Duodenal mucosa (tissue), 2 donors: ENCODE measurements around the gene ADRM1.
A peak's percentile ranks its signal among the peaks of the same experiment; 100 is the strongest.

ENCODE experiments used
- H3K27ac ChIP-seq: one replicate; pipeline ENCODE4 v1.7.0; 2013; ENCODE audit warnings: low read depth, low read length
- H3K27me3 ChIP-seq, 2 donors: one replicate each; pipeline ENCODE4 v1.7.0; 2013; ENCODE audit warnings: low read length in 2 of 2, control low read depth in 1 of 2; ENCODE audit not compliant: insufficient read depth in 2 of 2, control insufficient read depth in 1 of 2
- H3K36me3 ChIP-seq, 2 donors: one replicate each; pipeline ENCODE4 v1.7.0; 2013; ENCODE audit warnings: low read length in 2 of 2, control low read depth in 1 of 2; ENCODE audit not compliant: insufficient read depth in 2 of 2, control insufficient read depth in 1 of 2
- H3K4me1 ChIP-seq, 2 donors: one replicate each; pipeline ENCODE4 v1.7.0; 2013; ENCODE audit warnings: low read length in 2 of 2, control low read depth in 1 of 2; ENCODE audit not compliant: insufficient read depth in 2 of 2, control insufficient read depth in 1 of 2
- H3K4me3 ChIP-seq, 2 donors: one replicate each; pipeline ENCODE4 v1.7.0; 2013; ENCODE audit warnings: low read length in 2 of 2, low read depth in 1 of 2
- H3K9ac ChIP-seq, 2 donors: one replicate each; pipeline ENCODE4 v1.7.0; 2013; ENCODE audit warnings: low read length in 2 of 2, low read depth in 1 of 2
- H3K9me3 ChIP-seq, 2 donors: one replicate each; pipeline ENCODE4 v1.7.0; 2013; ENCODE audit warnings: low read length in 2 of 2, control low read depth in 1 of 2; ENCODE audit not compliant: control insufficient read depth in 1 of 2

ADRM1 gene

DNA sequence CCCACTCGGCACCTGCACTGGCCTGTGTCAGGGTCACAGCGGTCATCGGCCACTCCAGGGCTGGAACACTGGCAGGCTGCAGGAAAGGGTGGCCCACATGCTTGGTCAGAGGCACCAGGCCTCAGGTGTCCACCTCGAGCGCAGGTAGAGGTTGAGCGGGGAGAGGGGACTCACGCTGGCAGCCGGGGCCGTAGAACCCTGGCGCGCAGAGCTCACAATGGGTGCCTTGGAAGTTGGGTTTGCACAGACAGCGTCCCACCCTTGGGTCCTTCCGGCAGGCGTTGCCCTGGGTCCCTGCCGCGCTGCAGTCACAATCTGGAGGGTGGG is 35.5 kb downstream of the ADRM1 start:
- H3K9me3 ChIP-seq = no peaks in the 10 kb centered on the region
- H3K9ac ChIP-seq = no peak overlapping the region
- H3K4me1 ChIP-seq = peaks cover 0 to 10% of the 10 kb centered on the region in 2 donors
- H3K4me3 ChIP-seq = no peak overlapping the region
- peaks cover 0 to 3% of the 10 kb centered on the region in 2 donors for H3K27me3 ChIP-seq
- H3K36me3 ChIP-seq = peaks cover 6 to 15% of the 10 kb centered on the region in 2 donors
- H3K27ac ChIP-seq = no peak overlapping the region

DNA sequence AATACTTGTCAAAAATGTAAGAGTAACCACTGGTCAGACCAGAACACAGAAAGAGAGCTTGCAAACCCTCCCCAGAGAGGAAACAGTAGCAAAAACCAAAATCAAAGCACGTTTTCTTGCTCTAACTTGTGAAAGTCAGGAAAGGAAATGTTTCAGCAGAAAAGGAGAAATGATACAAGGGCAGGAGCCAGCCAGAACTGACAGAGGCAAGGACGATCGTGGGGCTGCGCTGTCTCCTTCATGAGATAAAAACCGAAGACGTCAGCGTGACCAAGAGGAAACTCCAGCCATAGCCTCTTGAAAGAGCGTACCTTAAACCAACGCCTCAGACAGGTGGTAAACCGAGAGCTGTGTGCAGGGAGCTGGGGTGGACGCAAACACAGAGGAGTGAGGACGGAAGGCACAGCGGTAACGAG is 36.9 kb downstream of the ADRM1 start:
- Histone ChIP-seq H3K9me3 (no peaks in the 10 kb centered on the region), H3K27ac (no peak overlapping the region), H3K4me1 (peaks cover 0 to 10% of the 10 kb centered on the region in 2 donors), H3K4me3 (peak overlapping the region in 1 of 2 donors; percentile 2), H3K27me3 (peaks cover 0 to 3% of the 10 kb centered on the region in 2 donors), H3K36me3 (peaks cover 6 to 15% of the 10 kb centered on the region in 2 donors), H3K9ac (no peak overlapping the region)

DNA sequence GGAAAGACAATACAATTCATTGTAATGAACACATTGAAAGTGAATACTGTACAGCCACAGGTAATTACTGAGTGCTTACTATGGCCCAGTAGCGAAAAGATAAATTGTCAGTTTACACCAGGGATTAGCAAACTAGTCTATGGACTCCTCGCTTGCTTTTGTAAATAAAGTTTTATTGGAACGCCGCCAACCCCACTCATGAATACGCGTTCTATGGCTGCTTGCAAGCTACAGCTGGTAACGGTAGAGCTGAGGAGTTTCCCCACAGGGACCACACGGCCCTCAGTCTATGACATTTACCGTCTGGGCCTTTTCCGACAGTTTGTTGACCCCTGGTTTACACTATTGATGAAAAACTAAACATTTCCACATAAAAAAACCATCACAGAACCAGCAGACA is 40.1 kb downstream of the ADRM1 start:
- no peaks in the 10 kb centered on the region for H3K9me3 ChIP-seq
- H3K36me3 ChIP-seq = peaks cover 0 to 4% of the 10 kb centered on the region in 2 donors
- H3K27ac ChIP-seq = no peak overlapping the region
- H3K27me3 ChIP-seq = no peaks in the 10 kb centered on the region
- H3K4me1 ChIP-seq = peaks cover 0 to 3% of the 10 kb centered on the region in 2 donors
- no peak overlapping the region for H3K9ac ChIP-seq
- no peak overlapping the region for H3K4me3 ChIP-seq

DNA sequence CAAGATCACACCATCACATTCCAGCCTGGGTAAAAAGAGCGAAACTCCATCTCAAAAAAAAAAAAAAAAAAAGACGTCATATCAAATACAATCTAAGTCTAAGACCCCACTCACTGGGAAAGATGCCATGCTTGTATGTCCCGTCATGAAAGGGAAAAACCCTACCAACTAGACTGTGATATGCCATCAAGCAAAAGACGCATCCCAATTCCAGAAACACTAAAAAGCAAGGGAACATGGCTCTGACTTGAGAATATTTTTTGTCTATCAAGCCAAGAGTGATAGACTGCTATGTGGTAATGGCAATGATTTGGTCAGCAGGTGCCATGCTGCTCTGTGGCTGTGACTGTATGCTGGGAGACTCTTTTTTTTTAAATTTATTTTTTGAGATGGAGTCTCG is 41.3 kb downstream of the ADRM1 start:
- H3K4me1 ChIP-seq = no peaks in the 10 kb centered on the region
- H3K4me3 ChIP-seq = no peak overlapping the region
- no peaks in the 10 kb centered on the region for H3K36me3 ChIP-seq
- H3K27me3 ChIP-seq = no peaks in the 10 kb centered on the region
- H3K27ac ChIP-seq = no peak overlapping the region
- no peaks in the 10 kb centered on the region for H3K9me3 ChIP-seq
- no peak overlapping the region for H3K9ac ChIP-seq

DNA sequence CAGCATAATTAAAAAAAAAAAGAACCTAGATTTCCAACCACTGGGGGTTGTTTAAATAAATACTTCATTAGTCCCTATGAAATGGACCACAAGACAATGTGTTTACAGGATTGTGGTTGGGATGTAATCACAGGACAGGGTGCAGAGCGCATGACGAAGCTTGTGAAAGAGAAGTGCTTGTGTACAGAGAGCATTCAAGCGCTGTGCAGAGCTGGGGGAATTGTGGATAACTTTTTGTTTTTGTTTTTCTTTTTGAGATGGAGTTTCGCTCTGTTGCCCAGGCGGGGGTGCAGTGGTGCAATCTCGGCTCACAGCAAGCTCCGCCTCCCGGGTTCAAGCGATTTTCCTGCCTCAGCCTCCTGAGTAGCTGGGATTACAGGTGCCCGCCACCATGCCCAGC is 42.0 kb downstream of the ADRM1 start:
- peaks cover 0 to under 1% of the 10 kb centered on the region in 2 donors for H3K4me1 ChIP-seq
- H3K27ac ChIP-seq = no peak overlapping the region
- H3K9me3 ChIP-seq = no peaks in the 10 kb centered on the region
- no peaks in the 10 kb centered on the region for H3K36me3 ChIP-seq
- H3K9ac ChIP-seq = no peak overlapping the region
- no peaks in the 10 kb centered on the region for H3K27me3 ChIP-seq
- no peak overlapping the region for H3K4me3 ChIP-seq

DNA sequence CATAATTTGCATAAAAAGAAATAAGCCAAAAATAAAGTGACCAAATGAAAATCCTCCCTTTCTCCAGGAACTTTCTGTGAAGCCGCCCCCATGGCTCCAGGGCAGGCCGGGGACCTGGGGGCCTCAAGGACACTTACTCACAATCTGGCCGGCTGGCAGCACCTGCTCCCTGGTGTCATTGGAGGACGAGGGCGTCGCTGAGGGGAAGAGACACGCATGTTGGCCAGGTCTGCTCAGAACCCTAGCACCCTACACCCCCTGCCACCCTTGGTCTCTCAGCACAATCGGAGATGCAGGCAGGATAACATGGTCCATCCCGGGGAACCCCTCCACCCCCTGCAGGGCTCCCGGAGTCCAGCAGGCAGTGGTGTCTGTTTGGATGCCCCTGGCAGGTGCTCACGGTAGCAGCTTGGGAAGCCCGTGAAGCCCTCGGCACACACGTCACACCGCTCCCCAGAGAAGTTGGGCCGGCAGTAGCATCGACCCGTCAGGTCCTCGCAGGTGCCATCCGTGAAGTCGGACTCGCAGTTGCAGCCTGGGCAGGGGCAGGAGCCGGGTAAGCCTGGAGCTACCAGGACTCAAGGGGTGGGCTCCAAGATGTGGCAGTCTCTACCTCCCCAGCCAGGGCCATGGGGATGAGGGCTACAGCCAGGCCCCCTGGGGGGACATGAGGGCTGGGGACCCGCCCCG is 43.0 kb downstream of the ADRM1 start:
- no peaks in the 10 kb centered on the region for H3K27me3 ChIP-seq
- H3K27ac ChIP-seq = no peak overlapping the region
- no peak overlapping the region for H3K9ac ChIP-seq
- peaks cover 10% of the 10 kb centered on the region in 2 donors for H3K4me1 ChIP-seq
- no peaks in the 10 kb centered on the region for H3K36me3 ChIP-seq
- H3K9me3 ChIP-seq = no peaks in the 10 kb centered on the region
- no peak overlapping the region for H3K4me3 ChIP-seq

DNA sequence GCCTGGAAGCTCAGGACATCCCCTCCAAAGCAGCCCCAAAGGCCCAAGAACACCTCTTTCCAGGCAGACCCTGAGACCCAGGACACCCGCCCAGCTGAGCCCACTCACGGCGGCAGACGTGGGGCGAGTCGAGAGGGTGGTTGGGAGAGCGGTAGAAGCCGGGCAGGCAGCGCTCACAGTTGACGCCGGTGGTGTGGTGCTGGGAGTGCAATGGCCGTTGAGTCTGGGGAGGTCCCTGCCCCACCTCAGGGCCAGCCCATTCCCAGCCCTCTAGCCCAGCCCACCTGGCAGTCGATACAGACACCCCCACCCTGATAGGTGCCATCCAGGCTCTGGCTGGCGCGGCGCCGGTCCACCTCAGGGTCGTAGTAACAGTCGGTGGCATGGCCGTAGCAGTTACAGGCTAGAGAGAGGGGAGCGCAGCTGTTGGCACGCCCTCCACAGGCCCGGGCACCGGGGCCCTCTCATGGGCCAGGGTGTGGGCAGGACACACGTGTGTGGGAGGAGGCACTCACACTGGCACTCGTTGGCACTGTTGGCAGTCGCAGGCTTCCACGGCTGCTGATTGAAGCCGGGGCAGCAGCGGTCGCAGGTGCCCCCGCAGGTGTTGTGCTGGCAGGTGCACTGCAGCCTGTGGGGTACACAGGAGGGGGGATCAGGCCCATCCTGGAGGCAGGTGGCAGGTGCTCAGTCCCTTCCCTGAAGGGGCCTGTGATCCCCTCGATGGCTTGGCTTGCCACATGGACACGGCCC is 43.8 kb downstream of the ADRM1 start:
- peaks cover 12 to 13% of the 10 kb centered on the region in 2 donors for H3K4me1 ChIP-seq
- H3K4me3 ChIP-seq = no peak overlapping the region
- H3K27me3 ChIP-seq = no peaks in the 10 kb centered on the region
- H3K36me3 ChIP-seq = no peaks in the 10 kb centered on the region
- H3K9me3 ChIP-seq = no peaks in the 10 kb centered on the region
- no peak overlapping the region for H3K27ac ChIP-seq
- no peak overlapping the region for H3K9ac ChIP-seq

DNA sequence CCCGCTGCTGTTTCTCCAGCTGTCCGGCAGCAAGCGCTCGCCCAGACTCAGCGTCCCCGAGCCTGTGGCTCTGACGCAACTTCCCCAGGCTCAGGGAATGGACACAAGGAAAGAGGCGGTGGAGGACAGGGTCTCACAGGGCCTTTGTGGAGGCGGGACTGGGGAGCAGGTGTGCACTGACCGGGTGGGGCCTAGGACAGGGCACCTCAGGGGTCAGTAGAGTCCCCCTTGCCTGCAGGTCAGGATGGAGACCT is 44.3 kb downstream of the ADRM1 start:
- Histone ChIP-seq H3K27ac (no peak overlapping the region), H3K4me3 (no peak overlapping the region), H3K4me1 (peaks cover 12 to 13% of the 10 kb centered on the region in 2 donors), H3K27me3 (no peaks in the 10 kb centered on the region), H3K36me3 (no peaks in the 10 kb centered on the region), H3K9ac (no peak overlapping the region), H3K9me3 (no peaks in the 10 kb centered on the region)

DNA sequence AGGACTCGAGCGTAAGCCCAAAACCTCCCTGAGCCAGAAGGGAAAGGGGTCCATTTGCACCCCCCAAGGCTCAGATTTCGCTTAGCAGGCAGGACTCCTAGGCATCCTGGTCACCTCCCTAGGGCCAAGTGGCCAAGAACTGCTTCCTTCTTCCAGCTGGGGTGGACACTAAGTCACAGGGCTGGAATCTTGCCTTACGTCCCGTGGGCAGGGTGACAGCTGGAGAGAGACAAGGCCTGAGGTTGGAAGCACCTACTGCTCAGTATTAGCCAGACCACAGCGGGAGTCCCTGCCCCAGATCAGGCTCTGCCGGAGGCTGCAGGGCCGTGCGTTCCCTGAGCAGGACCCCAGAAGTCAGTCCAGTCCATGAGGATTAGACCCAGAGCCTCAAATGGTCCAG is 44.6 kb downstream of the ADRM1 start:
- H3K27me3 ChIP-seq = no peaks in the 10 kb centered on the region
- no peaks in the 10 kb centered on the region for H3K36me3 ChIP-seq
- no peak overlapping the region for H3K9ac ChIP-seq
- H3K27ac ChIP-seq = no peak overlapping the region
- no peaks in the 10 kb centered on the region for H3K9me3 ChIP-seq
- H3K4me3 ChIP-seq = no peak overlapping the region
- H3K4me1 ChIP-seq = peaks cover 12 to 13% of the 10 kb centered on the region in 2 donors

DNA sequence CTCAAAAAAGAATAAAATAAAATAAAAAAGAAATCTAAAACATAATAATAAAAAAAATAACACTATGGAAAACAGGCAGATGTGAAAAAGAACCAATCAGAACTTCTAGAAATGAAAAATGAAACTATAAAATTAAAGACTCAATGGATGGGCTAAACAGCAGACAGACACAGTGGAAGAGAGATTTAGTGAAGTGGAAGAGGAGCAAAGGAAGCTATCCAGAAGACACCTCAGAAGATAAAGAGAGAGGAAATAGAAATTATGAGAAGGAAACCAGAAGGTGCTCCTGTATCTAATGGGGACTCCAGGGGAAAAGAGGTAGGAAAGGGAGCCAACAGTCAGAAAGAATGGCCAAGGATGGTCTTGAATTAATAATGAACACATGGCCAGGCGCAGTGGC is 45.8 kb downstream of the ADRM1 start:
- Histone ChIP-seq H3K36me3 (no peaks in the 10 kb centered on the region), H3K4me1 (peaks cover 13 to 18% of the 10 kb centered on the region in 2 donors), H3K27me3 (no peaks in the 10 kb centered on the region), H3K4me3 (no peak overlapping the region), H3K9ac (no peak overlapping the region), H3K9me3 (no peaks in the 10 kb centered on the region), H3K27ac (no peak overlapping the region)
